SU-DHL-6 (cell line): ENCODE results near the gene MBP.
"Not testable (repeated sequence)": the region's sequence is repeated elsewhere in the genome, so short reads cannot be mapped to it uniquely, and the experiment has no call there.

Experiments used
- H2AFZ ChIP-seq: fragments of 200-600 bp; sonication (generic); 2 replicates; pipeline ENCODE4 v1.6.1; 2014; ENCODE audit warnings: low read depth, mild to moderate bottlenecking, moderate library complexity, mixed read lengths, antibody characterized with exemption, low read length; ENCODE audit not compliant: severe bottlenecking
- H3F3A ChIP-seq: fragments of 200-600 bp; shearing (Covaris generic); 2 replicates; pipeline ENCODE4 v1.6.0; 2016; ENCODE audit warnings: antibody characterized with exemption, mild to moderate bottlenecking; ENCODE audit not compliant: insufficient read depth
- H3K27ac ChIP-seq: fragments of 200-600 bp; sonication (generic); 2 replicates; pipeline ENCODE4 v1.5.1; 2016; ENCODE audit warnings: low read depth, mild to moderate bottlenecking, low read length, moderate library complexity, mixed read lengths
- H3K27me3 ChIP-seq: fragments of 200-600 bp; sonication (generic), shearing (Covaris generic); 2 replicates; pipeline ENCODE4 v1.6.0; 2014; ENCODE audit warnings: mild to moderate bottlenecking, low read length
- H3K36me3 ChIP-seq: fragments of 200-600 bp; sonication (generic); 2 replicates; pipeline ENCODE4 v1.6.1; 2014; ENCODE audit warnings: mild to moderate bottlenecking, low read length, mixed read lengths
- H3K4me2 ChIP-seq: fragments of 300-600, 200-600 bp; shearing (Covaris generic), sonication (generic); 2 replicates; pipeline ENCODE4 v1.6.0; 2014; ENCODE audit warnings: low read length, low read depth, mild to moderate bottlenecking; ENCODE audit not compliant: poor library complexity, severe bottlenecking
- H3K4me3 ChIP-seq: fragments of 200-600 bp; sonication (generic); 2 replicates; pipeline ENCODE4 v1.5.1; 2014; ENCODE audit warnings: antibody characterized with exemption, low read length, mild to moderate bottlenecking, mixed read lengths; ENCODE audit not compliant: insufficient read depth, poor library complexity, severe bottlenecking
- H3K79me2 ChIP-seq: fragments of 200-600 bp; sonication (generic); 2 replicates; pipeline ENCODE4 v1.6.1; 2014; ENCODE audit warnings: mild to moderate bottlenecking, low read length, moderate library complexity; ENCODE audit not compliant: insufficient read depth
- H3K9ac ChIP-seq: fragments of 200-600 bp; sonication (generic); 2 replicates; pipeline ENCODE4 v1.7.0; 2014; ENCODE audit warnings: mild to moderate bottlenecking, low read length
- H3K9me2 ChIP-seq: fragments of 200-600 bp; sonication (generic); replicated peaks from 2 replicates; pipeline ENCODE4 v1.6.1; 2014; ENCODE audit warnings: low read length; ENCODE audit not compliant: insufficient read depth
- H3K9me3 ChIP-seq: fragments of 200-600 bp; sonication (generic); 2 replicates; pipeline ENCODE4 v1.6.1; 2014; ENCODE audit warnings: low read length, mixed read lengths; ENCODE audit not compliant: insufficient read depth
- H4K20me1 ChIP-seq: fragments of 200-600 bp; sonication (generic); 2 replicates; pipeline ENCODE4 v1.6.1; 2014; ENCODE audit warnings: low read depth, mild to moderate bottlenecking, antibody characterized with exemption, low read length, moderate library complexity, mixed read lengths
- EZH2phosphoT487 ChIP-seq: fragments of 200-600 bp; sonication (generic), shearing (Covaris generic); conservative IDR thresholded peaks from 2 replicates; pipeline ENCODE4 v1.6.1; 2018; ENCODE audit warnings: mild to moderate bottlenecking, antibody characterized with exemption, low read length, moderate library complexity, mixed read lengths
- TF ChIP-seq, protein P1 (sequence below): fragments of 200-600 bp; sonication (generic); IDR thresholded peaks from one replicate; pipeline ENCODE4 v1.5.1; 2017; ENCODE audit warnings: antibody characterized with exemption, mild to moderate bottlenecking, low read length, moderate library complexity; ENCODE audit not compliant: insufficient read depth, poor library complexity, severe bottlenecking

The MBP gene

DNA sequence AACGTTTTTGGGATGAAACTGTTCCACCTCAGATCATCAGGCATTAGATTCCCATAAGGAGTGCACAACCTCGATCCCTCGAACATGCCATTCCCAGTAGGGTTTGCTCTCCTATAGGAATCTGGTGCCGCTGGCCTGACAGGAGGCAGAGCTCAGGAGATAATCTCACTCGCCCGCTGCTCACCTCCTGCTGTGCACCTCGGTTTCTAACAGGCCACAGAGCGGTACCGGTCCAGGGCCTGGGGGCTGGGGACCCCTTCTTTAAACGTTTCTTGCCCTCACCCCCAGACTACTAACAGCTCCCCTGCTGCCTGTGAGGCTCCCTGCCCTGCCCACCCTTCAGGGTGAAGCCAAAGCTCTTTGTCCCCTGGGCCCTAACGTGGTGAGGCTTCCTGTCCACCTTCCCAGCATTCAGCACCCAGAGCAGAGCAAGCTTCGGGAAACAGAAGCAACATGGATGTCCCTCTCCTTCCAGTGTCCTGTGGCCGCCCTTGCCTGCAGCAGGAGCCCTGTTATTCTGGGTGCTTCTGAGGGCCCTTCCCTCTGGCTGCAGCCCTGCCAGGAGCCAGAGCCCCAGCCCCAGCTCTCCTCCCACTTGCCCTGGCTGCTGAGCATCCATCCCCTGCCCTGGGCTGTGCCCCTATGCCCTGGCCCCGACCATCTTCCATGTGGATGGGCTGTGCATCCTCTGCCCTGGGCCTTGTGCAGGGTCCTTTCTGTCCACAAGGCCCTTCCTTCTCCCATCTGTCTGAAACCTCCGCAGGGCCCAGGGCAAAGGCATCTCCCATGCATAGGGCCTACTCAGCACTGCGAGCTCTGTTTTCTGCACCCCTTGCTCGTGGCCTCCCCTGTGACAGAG, 140.1 kb downstream of the MBP start:
- H3K4me2 ChIP-seq = no peak overlapping the region
- H3K4me3 ChIP-seq = no peak overlapping the region
- H4K20me1 ChIP-seq = no peaks in the 10 kb centered on the region
- no peaks in the 10 kb centered on the region for H3K9me2 ChIP-seq
- no peaks in the 10 kb centered on the region for H3K27me3 ChIP-seq
- no peaks in the 10 kb centered on the region for H3K79me2 ChIP-seq
- H3F3A ChIP-seq = peaks cover under 1% of the 10 kb centered on the region; the same call in 1 of the 2 replicates
- no peak for TF ChIP-seq EZH2phosphoT487
- TF ChIP-seq, protein P1, sequence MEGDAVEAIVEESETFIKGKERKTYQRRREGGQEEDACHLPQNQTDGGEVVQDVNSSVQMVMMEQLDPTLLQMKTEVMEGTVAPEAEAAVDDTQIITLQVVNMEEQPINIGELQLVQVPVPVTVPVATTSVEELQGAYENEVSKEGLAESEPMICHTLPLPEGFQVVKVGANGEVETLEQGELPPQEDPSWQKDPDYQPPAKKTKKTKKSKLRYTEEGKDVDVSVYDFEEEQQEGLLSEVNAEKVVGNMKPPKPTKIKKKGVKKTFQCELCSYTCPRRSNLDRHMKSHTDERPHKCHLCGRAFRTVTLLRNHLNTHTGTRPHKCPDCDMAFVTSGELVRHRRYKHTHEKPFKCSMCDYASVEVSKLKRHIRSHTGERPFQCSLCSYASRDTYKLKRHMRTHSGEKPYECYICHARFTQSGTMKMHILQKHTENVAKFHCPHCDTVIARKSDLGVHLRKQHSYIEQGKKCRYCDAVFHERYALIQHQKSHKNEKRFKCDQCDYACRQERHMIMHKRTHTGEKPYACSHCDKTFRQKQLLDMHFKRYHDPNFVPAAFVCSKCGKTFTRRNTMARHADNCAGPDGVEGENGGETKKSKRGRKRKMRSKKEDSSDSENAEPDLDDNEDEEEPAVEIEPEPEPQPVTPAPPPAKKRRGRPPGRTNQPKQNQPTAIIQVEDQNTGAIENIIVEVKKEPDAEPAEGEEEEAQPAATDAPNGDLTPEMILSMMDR = no peak
- H2AFZ ChIP-seq = no peak overlapping the region
- H3K9me3 ChIP-seq = no peaks in the 10 kb centered on the region
- H3K36me3 ChIP-seq = no peaks in the 10 kb centered on the region
- no peak overlapping the region for H3K27ac ChIP-seq
- H3K9ac ChIP-seq = no peak overlapping the region

GRCh38 chr18:76991021-76991688, 141.4 kb downstream of the MBP start:
- no peaks in the 10 kb centered on the region for H3K79me2 ChIP-seq
- no peak overlapping the region for H3K9ac ChIP-seq
- no peaks in the 10 kb centered on the region for H3K9me3 ChIP-seq
- H3F3A ChIP-seq = peaks cover 6% of the 10 kb centered on the region; the same call in 1 of the 2 replicates
- no peak for TF ChIP-seq EZH2phosphoT487
- TF ChIP-seq, protein P1 = no peak
- H3K9me2 ChIP-seq = no peaks in the 10 kb centered on the region
- no peaks in the 10 kb centered on the region for H4K20me1 ChIP-seq
- no peak overlapping the region for H3K4me3 ChIP-seq
- no peaks in the 10 kb centered on the region for H3K36me3 ChIP-seq
- H3K4me2 ChIP-seq = no peak overlapping the region
- H3K27me3 ChIP-seq = no peaks in the 10 kb centered on the region
- H3K27ac ChIP-seq = no peak overlapping the region
- no peak overlapping the region for H2AFZ ChIP-seq

DNA sequence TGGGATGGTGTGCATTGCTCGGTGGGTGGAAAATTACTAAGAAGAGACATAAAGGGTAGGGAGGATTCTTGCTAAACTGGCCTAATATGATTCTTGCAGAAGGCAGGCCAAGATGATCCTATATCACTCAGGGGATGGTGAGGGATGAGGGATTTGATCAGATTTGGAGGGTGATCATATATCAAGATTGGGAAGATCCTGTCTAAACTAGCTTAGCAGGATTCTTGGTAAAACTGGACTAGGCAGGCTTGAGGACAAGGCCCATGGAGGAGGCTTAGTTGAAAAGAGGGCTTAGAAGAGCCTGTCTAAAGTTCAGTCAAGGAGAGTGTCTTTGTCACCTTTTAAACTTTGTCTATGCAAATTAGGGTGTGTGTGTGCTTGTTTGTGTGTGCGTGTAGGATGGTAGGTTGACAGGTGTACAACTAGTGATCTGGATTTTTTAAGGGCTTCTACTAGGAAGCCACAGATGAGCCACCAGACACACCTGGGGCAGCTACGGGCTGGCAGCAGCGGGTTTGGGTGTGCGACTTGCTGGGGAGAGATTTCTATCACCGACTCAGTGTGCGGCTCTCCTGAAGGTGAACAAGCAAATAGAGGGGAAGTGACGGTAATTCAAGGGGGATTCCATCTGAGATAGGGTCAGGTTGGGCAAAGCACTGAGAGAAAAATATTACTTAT, 142.1 kb downstream of the MBP start:
- not testable (repeated sequence) for H3K27me3 ChIP-seq, H3K4me2 ChIP-seq, H3K36me3 ChIP-seq, H3K9me2 ChIP-seq, H3K27ac ChIP-seq, H3K79me2 ChIP-seq, H2AFZ ChIP-seq, H3K9ac ChIP-seq, H3F3A ChIP-seq, H3K4me3 ChIP-seq, H4K20me1 ChIP-seq, H3K9me3 ChIP-seq
